Measurements from ENCODE around the gene MITF. TPM values are rescaled to one million over a fixed set of nuclear protein-coding genes. Genes with fewer than 3 reads are reported as not detected.

Gene MITF
- total RNA-seq, 1 donor from 2014 or later = 5.8 TPM

GRCh38 chr3:69700949-69701348 lies 38.3 kb upstream of the MITF start:
- H3K27ac Mint-ChIP-seq (ENCODE audit: unreplicated experiment) = no peak overlapping the region
- H3K36me3 Mint-ChIP-seq (ENCODE audit: unreplicated experiment) = peaks cover 3% of the 10 kb centered on the region
- no peak for TF ChIP-seq CTCF (IDR thresholded peaks at IDR 0.05)
- peaks cover 25% of the 10 kb centered on the region for H3K9me3 Mint-ChIP-seq (ENCODE audit: unreplicated experiment)
- no peak for DNase-seq (ENCODE audit: extremely low spot score, unreplicated experiment)
- H3K4me3 Mint-ChIP-seq (ENCODE audit: unreplicated experiment) = no peak overlapping the region
- no peaks in the 10 kb centered on the region for H3K4me1 Mint-ChIP-seq (ENCODE audit: unreplicated experiment)
- H3K27me3 Mint-ChIP-seq (ENCODE audit: unreplicated experiment) = no peaks in the 10 kb centered on the region

GRCh38 chr3:69710153-69710977 lies 28.9 kb upstream of the MITF start:
- H3K4me3 Mint-ChIP-seq (ENCODE audit: unreplicated experiment) = no peak overlapping the region
- no peaks in the 10 kb centered on the region for H3K27me3 Mint-ChIP-seq (ENCODE audit: unreplicated experiment)
- no peak overlapping the region for H3K27ac Mint-ChIP-seq (ENCODE audit: unreplicated experiment)
- TF ChIP-seq CTCF (IDR thresholded peaks at IDR 0.05) = no peak
- no peaks in the 10 kb centered on the region for H3K9me3 Mint-ChIP-seq (ENCODE audit: unreplicated experiment)
- H3K36me3 Mint-ChIP-seq (ENCODE audit: unreplicated experiment) = no peaks in the 10 kb centered on the region
- H3K4me1 Mint-ChIP-seq (ENCODE audit: unreplicated experiment) = peaks cover 2% of the 10 kb centered on the region
- no peak for DNase-seq (ENCODE audit: extremely low spot score, unreplicated experiment)

- no peak for DNase-seq (ENCODE audit: extremely low spot score, unreplicated experiment)
- no peak overlapping the region for H3K27ac Mint-ChIP-seq (ENCODE audit: unreplicated experiment)
- TF ChIP-seq CTCF (IDR thresholded peaks at IDR 0.05) = no peak
- H3K4me1 Mint-ChIP-seq (ENCODE audit: unreplicated experiment) = peaks cover 2% of the 10 kb centered on the region
- no peaks in the 10 kb centered on the region for H3K9me3 Mint-ChIP-seq (ENCODE audit: unreplicated experiment)
- no peaks in the 10 kb centered on the region for H3K36me3 Mint-ChIP-seq (ENCODE audit: unreplicated experiment)
- no peaks in the 10 kb centered on the region for H3K27me3 Mint-ChIP-seq (ENCODE audit: unreplicated experiment)
- H3K4me3 Mint-ChIP-seq (ENCODE audit: unreplicated experiment) = no peak overlapping the region
Observed at GRCh38 chr3:69712269-69712668, 27.0 kb upstream of the MITF start.

GRCh38 chr3:69712933-69713332 lies 26.3 kb upstream of the MITF start:
- no peak for TF ChIP-seq CTCF (IDR thresholded peaks at IDR 0.05)
- no peak for DNase-seq (ENCODE audit: extremely low spot score, unreplicated experiment)
- peaks cover 2% of the 10 kb centered on the region for H3K4me1 Mint-ChIP-seq (ENCODE audit: unreplicated experiment)
- H3K36me3 Mint-ChIP-seq (ENCODE audit: unreplicated experiment) = no peaks in the 10 kb centered on the region
- H3K27me3 Mint-ChIP-seq (ENCODE audit: unreplicated experiment) = no peaks in the 10 kb centered on the region
- no peak overlapping the region for H3K27ac Mint-ChIP-seq (ENCODE audit: unreplicated experiment)
- H3K9me3 Mint-ChIP-seq (ENCODE audit: unreplicated experiment) = no peaks in the 10 kb centered on the region
- no peak overlapping the region for H3K4me3 Mint-ChIP-seq (ENCODE audit: unreplicated experiment)

- Mint-ChIP-seq H3K27ac (ENCODE audit: unreplicated experiment) (no peak overlapping the region), H3K36me3 (ENCODE audit: unreplicated experiment) (no peaks in the 10 kb centered on the region), H3K9me3 (ENCODE audit: unreplicated experiment) (no peaks in the 10 kb centered on the region), H3K4me1 (ENCODE audit: unreplicated experiment) (peaks cover 4% of the 10 kb centered on the region), H3K4me3 (ENCODE audit: unreplicated experiment) (no peak overlapping the region), H3K27me3 (ENCODE audit: unreplicated experiment) (no peaks in the 10 kb centered on the region)
- no peak for DNase-seq (ENCODE audit: extremely low spot score, unreplicated experiment)
- no peak for TF ChIP-seq CTCF (IDR thresholded peaks at IDR 0.05)
Observed at GRCh38 chr3:69715204-69715603, 24.1 kb upstream of the MITF start.

Measured in osteocyte (in vitro differentiated cells).